H1 (cell line): ENCODE data around the gene RAB3IP.

ENCODE experiments used
- ATF2 ChIP-seq: IDR thresholded peaks from 2 replicates; pipeline ENCODE4 v1.6.1; 2012; ENCODE audit warnings: low read length, inconsistent platforms
- ATF3 ChIP-seq: IDR thresholded peaks from 2 replicates; pipeline ENCODE4 v1.6.1; 2011; ENCODE audit warnings: low read depth, mild to moderate bottlenecking, low read length; ENCODE audit not compliant: insufficient read depth
- BACH1 ChIP-seq: IDR thresholded peaks from 2 replicates; pipeline ENCODE4 v1.6.1; 2012; ENCODE audit warnings: low read length, improper control_type of control experiment
- CTCF ChIP-seq, 3 experiments: IDR thresholded peaks; 1 replicate in 2 of 3; 2 replicates in 1 of 3; pipeline versions ENCODE4 v1.5.1 to v1.6.1; 2011; ENCODE audit warnings: low read length in 3 of 3, mild to moderate bottlenecking in 3 of 3, inconsistent platforms in 2 of 3, low read depth in 1 of 3, moderate library complexity in 1 of 3; ENCODE audit not compliant: insufficient read depth in 1 of 3; ENCODE audit errors: control extremely low read depth in 1 of 3
- EGR1 ChIP-seq: IDR thresholded peaks from 2 replicates; pipeline ENCODE4 v1.6.1; 2011; ENCODE audit warnings: low read depth, low read length, borderline replicate concordance
- EP300 ChIP-seq, 2 experiments: IDR thresholded peaks; 1 replicate in 1 of 2; 2 replicates in 1 of 2; pipeline ENCODE4 v1.6.1; 2011 to 2012; ENCODE audit warnings: low read depth in 2 of 2, low read length in 2 of 2, mild to moderate bottlenecking in 2 of 2, borderline replicate concordance in 1 of 2, inconsistent platforms in 1 of 2, moderate library complexity in 1 of 2
- EZH2 ChIP-seq: fragments of 200-600 bp; sonication (generic); IDR thresholded peaks from 2 replicates; pipeline ENCODE4 v1.7.1; 2012; ENCODE audit warnings: low read depth, mild to moderate bottlenecking, moderate library complexity, low read length, inconsistent platforms; ENCODE audit not compliant: severe bottlenecking
- MAX ChIP-seq: IDR thresholded peaks from 2 replicates; pipeline ENCODE4 v1.6.1; 2012; ENCODE audit warnings: inconsistent platforms
- POLR2A ChIP-seq, 2 experiments: IDR thresholded peaks; 1 replicate in 1 of 2; 2 replicates in 1 of 2; pipeline ENCODE4 v1.6.1; 2011; ENCODE audit warnings: low read depth in 2 of 2, low read length in 2 of 2, mild to moderate bottlenecking in 2 of 2; ENCODE audit errors: control extremely low read depth in 1 of 2
- POU5F1 ChIP-seq: IDR thresholded peaks from 2 replicates; pipeline ENCODE4 v1.6.1; 2011; ENCODE audit warnings: low read depth, mild to moderate bottlenecking, low read length, moderate library complexity
- RXRA ChIP-seq: IDR thresholded peaks from 2 replicates; pipeline ENCODE4 v1.6.1; 2011; ENCODE audit warnings: low read depth, mild to moderate bottlenecking, low read length, moderate library complexity; ENCODE audit not compliant: insufficient read depth
- SP2 ChIP-seq: IDR thresholded peaks from 2 replicates; pipeline ENCODE4 v1.6.1; 2012; ENCODE audit warnings: mild to moderate bottlenecking, low read length, inconsistent platforms
- ZNF274 ChIP-seq: IDR thresholded peaks from 2 replicates; pipeline ENCODE4 v1.7.0; 2012; ENCODE audit warnings: low read length, borderline replicate concordance; ENCODE audit errors: extremely low read depth

- TF ChIP-seq ATF2 (no peak), EGR1 (no peak), CTCF (IDR thresholded peaks at IDR 0.05; ENCODE audit: control extremely low read depth in 1 of 3, insufficient read depth in 1 of 3, low read depth in 1 of 3, low read length in 3 of 3) (no peak), BACH1 (no peak), POU5F1 (no peak), SP2 (no peak), EZH2 (no peak), MAX (no peak), POLR2A (IDR thresholded peaks at IDR 0.05; ENCODE audit: control extremely low read depth in 1 of 2, low read depth in 2 of 2, low read length in 2 of 2) (no peak; a peak in 1 of 3 replicates), ZNF274 (no peak), RXRA (no peak), EP300 (IDR thresholded peaks at IDR 0.05; ENCODE audit: borderline replicate concordance in 1 of 2, low read depth in 2 of 2, low read length in 2 of 2) (no peak), ATF3 (no peak)
Measured at GRCh38 chr12:69739287-69740191, 879 bp downstream of the RAB3IP start.
